Muscle layer of colon (tissue), 2 donors: ENCODE results near the gene ANXA1.

ENCODE experiments used
- H3K27ac ChIP-seq: one replicate; pipeline ENCODE4 v1.7.0; 2013; ENCODE audit warnings: low read depth, mild to moderate bottlenecking, low read length, moderate library complexity
- H3K27me3 ChIP-seq, 2 donors: one replicate each; pipeline ENCODE4 v1.7.0; 2013; ENCODE audit warnings: low read length in 2 of 2, mild to moderate bottlenecking in 2 of 2; ENCODE audit not compliant: insufficient read depth in 2 of 2, control insufficient read depth in 1 of 2
- H3K36me3 ChIP-seq: one replicate; pipeline ENCODE4 v1.7.0; 2013; ENCODE audit warnings: mild to moderate bottlenecking, low read length; ENCODE audit not compliant: insufficient read depth
- H3K4me1 ChIP-seq: one replicate; pipeline ENCODE4 v1.7.0; 2013; ENCODE audit warnings: mild to moderate bottlenecking, low read length; ENCODE audit not compliant: insufficient read depth
- H3K4me3 ChIP-seq, 2 donors: one replicate each; pipeline ENCODE4 v1.7.0; 2013; ENCODE audit warnings: low read length in 2 of 2, low read depth in 1 of 2, mild to moderate bottlenecking in 1 of 2, moderate library complexity in 1 of 2
- H3K9ac ChIP-seq: one replicate; pipeline ENCODE4 v1.7.0; 2013; ENCODE audit warnings: low read length
- H3K9me3 ChIP-seq: one replicate; pipeline ENCODE4 v1.7.0; 2013; ENCODE audit warnings: mild to moderate bottlenecking, low read length
- donor health status: abdominal sarcoma.
- donor health status: Adenocarcinoma of cecum.

ANXA1 gene

DNA sequence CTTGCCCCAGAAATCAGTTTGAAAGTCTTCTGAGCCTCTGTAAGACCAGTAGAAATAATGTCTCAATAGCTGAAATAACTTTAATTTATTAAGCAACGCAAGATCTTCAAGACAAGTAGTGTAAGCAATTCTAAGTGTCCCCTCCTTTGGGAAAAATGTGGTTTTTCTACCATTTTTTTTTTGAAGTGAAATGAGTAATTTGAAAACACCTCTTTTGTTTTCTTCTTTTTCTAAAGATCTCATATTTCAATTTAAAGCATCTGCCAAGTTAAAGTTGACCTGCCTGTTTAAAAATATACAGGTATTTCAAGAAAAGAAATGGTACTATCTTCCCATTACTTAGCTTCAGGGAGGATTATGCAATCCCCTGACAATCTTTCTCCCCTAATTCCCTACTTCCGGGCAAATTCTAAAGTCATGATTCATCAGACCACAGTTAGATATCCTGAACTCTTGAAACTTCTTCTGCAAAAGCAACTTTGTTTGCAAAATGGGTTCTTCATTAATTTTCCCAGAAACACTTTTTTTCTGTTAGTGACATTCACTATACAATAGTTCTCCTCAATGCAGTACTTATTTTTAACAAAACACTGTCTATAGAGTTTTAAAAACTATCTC, 7.8 kb upstream of the ANXA1 start:
- Histone ChIP-seq H3K9me3 (no peaks in the 10 kb centered on the region), H3K9ac (no peak overlapping the region), H3K4me3 (no peak overlapping the region), H3K4me1 (peaks cover 9% of the 10 kb centered on the region), H3K27ac (no peak overlapping the region), H3K27me3 (no peaks in the 10 kb centered on the region), H3K36me3 (no peaks in the 10 kb centered on the region)

DNA sequence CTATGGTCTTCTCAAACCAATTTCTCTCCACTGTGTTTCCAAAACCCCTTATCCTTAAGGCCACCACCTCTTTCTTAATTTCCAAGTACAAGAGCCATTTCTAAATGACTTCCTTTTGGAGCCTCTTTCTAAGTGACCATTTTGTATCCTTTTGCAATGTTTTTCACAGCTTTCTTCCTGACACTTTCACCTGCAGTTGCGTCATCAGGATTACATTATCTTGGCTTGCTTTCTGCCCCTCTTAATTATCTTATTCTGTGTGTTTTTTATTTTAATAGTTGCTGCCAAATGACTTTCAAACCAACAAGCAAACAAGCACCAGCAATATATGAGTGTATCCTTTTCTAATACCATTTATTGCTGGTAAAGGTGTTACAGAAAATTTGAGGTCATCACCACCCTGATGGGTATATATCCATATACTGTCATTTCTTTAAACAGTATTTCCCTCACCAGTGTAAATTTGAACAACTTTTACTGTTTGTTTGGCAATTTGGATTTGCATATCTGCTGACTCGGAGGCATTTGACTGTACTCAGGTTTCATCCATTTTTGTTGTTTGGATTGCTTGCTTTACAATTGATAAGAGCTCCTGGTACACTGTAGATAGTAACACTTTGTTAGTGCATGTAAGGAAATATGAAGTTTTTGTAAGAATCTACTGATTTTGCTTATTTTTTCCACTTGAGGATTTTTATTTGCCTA, 5.4 kb upstream of the ANXA1 start:
- H3K9me3 ChIP-seq, result no peaks in the 10 kb centered on the region
- no peak overlapping the region for H3K27ac ChIP-seq
- no peak overlapping the region for H3K9ac ChIP-seq
- H3K27me3 ChIP-seq, result no peaks in the 10 kb centered on the region
- H3K4me1 ChIP-seq, result peaks cover 19% of the 10 kb centered on the region
- no peak overlapping the region for H3K4me3 ChIP-seq
- H3K36me3 ChIP-seq, result no peaks in the 10 kb centered on the region

DNA sequence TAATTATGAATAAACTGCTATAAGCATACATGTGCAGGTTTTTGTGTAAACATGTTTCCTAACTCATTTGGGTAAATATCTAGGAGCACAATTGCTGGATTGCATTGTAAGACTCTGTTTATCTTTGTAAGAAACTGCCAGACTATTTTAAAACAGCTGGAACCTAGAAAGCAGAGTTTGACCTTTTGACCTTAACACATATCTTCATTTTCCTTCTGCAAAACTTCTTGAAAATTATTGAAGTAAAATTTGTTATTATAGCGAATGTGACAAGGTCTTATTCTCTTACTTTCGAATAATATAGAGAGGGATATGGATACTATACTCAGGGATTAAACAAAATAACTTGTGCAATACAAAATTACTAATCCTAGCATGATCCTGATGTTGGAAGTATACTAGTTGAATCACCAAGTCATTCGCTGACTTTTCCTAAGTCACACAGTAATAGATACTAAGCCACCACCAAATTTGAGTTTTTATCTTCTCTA, 3.2 kb upstream of the ANXA1 start:
- peaks cover 19% of the 10 kb centered on the region for H3K4me1 ChIP-seq
- H3K27me3 ChIP-seq, result no peaks in the 10 kb centered on the region
- H3K27ac ChIP-seq, result peak overlapping the region; percentile 39
- H3K4me3 ChIP-seq, result no peak overlapping the region
- H3K9ac ChIP-seq, result no peak overlapping the region
- H3K9me3 ChIP-seq, result no peaks in the 10 kb centered on the region
- H3K36me3 ChIP-seq, result no peaks in the 10 kb centered on the region

DNA sequence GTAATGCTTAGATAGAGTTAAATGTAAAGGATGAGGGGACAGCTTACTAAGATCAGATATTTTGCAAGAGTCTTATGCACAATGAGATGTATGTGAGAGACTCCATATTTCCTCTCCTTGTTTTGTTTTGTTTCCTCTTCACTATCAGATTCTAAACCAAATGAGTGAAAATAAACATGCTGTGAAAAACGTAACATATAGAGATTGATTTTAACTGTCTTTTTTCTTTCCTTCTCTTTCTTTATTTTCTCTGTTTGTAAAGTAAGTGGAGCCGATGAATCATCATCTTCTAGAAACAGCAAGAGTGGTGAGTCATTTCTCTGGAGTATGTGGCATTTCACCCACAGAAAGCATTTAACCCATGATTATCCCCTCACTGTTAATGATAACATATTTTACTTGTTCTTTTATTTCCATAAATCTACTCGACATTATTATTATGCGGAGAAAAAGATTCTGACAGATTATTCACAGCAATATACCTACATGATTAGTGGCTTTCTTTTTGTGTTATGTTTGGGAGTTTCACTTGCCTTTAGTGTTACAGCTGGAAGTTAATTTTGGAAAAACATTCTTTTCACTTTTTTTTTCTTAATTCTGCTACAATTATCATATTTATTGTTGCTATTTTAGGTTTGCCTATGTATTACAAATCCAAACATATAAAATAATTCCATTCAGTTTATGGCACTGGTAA, 2.1 kb upstream of the ANXA1 start:
- Histone ChIP-seq H3K9me3 (no peaks in the 10 kb centered on the region), H3K27me3 (no peaks in the 10 kb centered on the region), H3K4me1 (peaks cover 22% of the 10 kb centered on the region), H3K36me3 (peaks cover 2% of the 10 kb centered on the region), H3K9ac (no peak overlapping the region), H3K4me3 (no peak overlapping the region), H3K27ac (peak overlapping the region; percentile 39)

DNA sequence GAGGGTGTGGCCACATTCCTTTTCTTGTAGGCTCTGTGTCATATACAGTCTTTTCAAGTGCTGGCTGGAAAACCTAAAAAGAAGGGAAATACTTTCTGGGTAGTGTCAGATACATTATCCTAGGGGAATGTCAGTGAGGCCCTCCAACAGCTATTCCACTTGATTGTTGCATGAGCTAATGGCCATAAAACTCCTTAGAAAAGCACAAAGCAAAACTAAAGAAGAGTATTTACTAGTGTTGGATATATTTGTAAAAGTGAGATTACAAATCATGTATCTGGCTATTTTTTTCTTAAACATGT, 829 bp downstream of the ANXA1 start:
- Histone ChIP-seq H3K9me3 (no peaks in the 10 kb centered on the region), H3K9ac (peak overlapping the region; percentile 68), H3K27me3 (no peaks in the 10 kb centered on the region), H3K27ac (peak overlapping the region; percentile 79), H3K4me3 (peak overlapping the region; percentile 18 to 70), H3K4me1 (peaks cover 39% of the 10 kb centered on the region), H3K36me3 (peaks cover 7% of the 10 kb centered on the region)

DNA sequence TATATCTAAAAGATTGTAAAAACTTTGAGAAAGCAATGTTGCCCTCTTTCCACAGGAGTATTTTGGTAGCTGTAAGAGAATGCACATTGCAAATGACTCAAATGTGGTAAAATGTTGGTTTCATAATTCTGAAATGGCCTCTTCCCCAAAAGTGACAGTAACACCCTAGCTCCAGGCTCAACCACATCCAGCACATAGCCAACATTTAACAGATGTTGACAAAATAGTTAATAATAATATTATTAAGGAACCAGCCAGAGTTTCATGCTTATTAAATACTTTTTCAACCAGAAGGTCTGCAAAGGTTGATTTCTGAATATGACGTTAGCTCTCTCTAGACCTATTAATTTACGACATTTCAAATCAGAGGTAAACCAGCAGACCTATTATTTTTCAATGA, 1.3 kb downstream of the ANXA1 start:
- no peaks in the 10 kb centered on the region for H3K27me3 ChIP-seq
- H3K4me1 ChIP-seq, result peaks cover 42% of the 10 kb centered on the region
- peak overlapping the region; percentile 79 for H3K27ac ChIP-seq
- peaks cover 7% of the 10 kb centered on the region for H3K36me3 ChIP-seq
- H3K9ac ChIP-seq, result peak overlapping the region; percentile 68
- H3K4me3 ChIP-seq, result peak overlapping the region; percentile 18 to 70
- H3K9me3 ChIP-seq, result no peaks in the 10 kb centered on the region

DNA sequence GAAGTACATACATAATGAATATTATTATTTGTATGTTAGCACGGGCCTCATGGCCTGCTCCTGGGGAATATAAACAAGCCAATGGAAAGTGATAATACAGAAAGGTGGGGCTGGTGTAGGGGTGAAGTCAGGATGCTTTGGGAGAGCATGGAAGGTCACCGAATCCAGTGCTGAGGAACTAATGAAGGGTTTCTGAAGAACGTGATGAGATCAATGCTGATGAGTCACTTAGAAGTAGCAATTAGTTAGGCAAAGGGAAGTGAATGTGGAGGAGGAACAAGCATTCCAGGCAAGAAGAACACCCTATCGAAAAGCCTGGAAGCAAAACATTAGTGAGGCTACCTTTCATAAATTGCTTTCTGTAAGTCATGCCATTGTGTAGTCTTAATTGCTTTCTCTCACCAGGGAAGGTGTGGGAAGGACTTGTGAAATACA, 2.1 kb downstream of the ANXA1 start:
- Histone ChIP-seq H3K4me3 (peak overlapping the region in 1 of 2 donors; percentile 70), H3K36me3 (peaks cover 10% of the 10 kb centered on the region), H3K4me1 (peaks cover 34% of the 10 kb centered on the region), H3K9ac (no peak overlapping the region), H3K9me3 (no peaks in the 10 kb centered on the region), H3K27ac (peak overlapping the region; percentile 12), H3K27me3 (no peaks in the 10 kb centered on the region)

DNA sequence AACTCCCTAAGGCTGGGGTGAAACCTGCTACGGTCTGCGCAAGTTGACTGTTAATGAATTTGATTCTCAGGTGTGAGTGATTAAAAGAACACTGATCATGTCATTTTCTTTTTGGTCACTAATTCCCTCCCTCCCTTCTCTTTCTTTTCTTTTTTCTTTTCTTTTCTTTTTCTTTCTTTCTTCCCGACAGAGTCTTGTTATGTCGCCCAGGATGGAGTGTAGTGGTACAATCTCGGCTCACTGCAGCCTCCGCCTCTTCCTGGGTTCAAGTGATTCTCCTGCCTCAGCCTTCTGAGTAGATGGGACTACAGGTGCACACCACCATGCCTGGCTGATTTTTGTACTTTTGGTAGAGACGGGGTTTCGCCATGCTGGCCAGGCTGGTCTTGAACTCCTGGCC, 2.6 kb downstream of the ANXA1 start:
- peak overlapping the region; percentile 12 for H3K27ac ChIP-seq
- peak overlapping the region in 1 of 2 donors; percentile 70 for H3K4me3 ChIP-seq
- H3K9ac ChIP-seq, result no peak overlapping the region

DNA sequence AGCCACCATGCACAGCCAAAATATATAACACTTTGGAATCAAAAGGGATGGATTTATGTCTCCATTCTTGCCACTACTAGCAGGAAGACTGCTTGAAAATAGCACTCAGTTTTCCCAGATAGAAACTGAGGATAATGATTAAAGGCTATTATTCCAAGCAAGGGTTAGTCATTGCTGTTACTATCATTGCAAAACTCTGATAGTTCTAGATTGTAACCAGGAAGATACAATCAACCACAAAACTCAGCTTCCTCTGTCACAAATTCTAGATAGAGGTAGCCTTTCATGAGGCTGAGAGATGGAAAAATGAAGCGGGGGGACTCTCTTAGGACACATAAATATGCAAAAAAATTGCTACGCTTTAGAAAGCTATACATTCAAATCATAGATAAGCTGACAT, 3.1 kb downstream of the ANXA1 start:
- no peak overlapping the region for H3K27ac ChIP-seq
- H3K36me3 ChIP-seq, result peaks cover 18% of the 10 kb centered on the region
- peaks cover 27% of the 10 kb centered on the region for H3K4me1 ChIP-seq
- H3K9ac ChIP-seq, result no peak overlapping the region
- H3K27me3 ChIP-seq, result no peaks in the 10 kb centered on the region
- H3K4me3 ChIP-seq, result peak overlapping the region in 1 of 2 donors; percentile 70
- no peaks in the 10 kb centered on the region for H3K9me3 ChIP-seq

More for the DNA sequence above, 2.6 kb downstream of the ANXA1 start:
- Histone ChIP-seq H3K4me1 (peaks cover 29% of the 10 kb centered on the region), H3K36me3 (peaks cover 15% of the 10 kb centered on the region), H3K9me3 (no peaks in the 10 kb centered on the region), H3K27me3 (no peaks in the 10 kb centered on the region)

DNA sequence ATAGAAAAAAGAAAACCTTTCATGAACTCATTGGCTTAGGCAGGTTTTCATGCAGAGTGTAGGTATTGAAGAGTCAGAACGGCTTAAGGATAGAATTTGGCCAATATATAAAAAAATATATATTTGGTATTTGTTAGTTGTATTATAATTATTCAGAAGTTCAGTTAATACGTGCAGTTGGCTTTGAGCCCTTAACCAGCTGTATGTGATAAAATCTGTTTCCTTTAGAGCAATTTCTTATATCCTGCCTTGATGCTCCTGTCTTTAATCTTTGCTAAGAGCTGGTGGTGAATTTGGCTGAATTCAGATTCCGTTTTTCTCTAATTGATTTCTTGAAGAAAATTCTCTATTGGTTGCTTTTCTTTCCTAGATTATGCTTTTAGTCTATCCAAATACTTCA, 3.7 kb downstream of the ANXA1 start:
- Histone ChIP-seq H3K27ac (no peak overlapping the region), H3K27me3 (no peaks in the 10 kb centered on the region), H3K4me1 (peaks cover 24% of the 10 kb centered on the region), H3K9ac (no peak overlapping the region), H3K9me3 (no peaks in the 10 kb centered on the region), H3K4me3 (no peak overlapping the region), H3K36me3 (peaks cover 24% of the 10 kb centered on the region)

DNA sequence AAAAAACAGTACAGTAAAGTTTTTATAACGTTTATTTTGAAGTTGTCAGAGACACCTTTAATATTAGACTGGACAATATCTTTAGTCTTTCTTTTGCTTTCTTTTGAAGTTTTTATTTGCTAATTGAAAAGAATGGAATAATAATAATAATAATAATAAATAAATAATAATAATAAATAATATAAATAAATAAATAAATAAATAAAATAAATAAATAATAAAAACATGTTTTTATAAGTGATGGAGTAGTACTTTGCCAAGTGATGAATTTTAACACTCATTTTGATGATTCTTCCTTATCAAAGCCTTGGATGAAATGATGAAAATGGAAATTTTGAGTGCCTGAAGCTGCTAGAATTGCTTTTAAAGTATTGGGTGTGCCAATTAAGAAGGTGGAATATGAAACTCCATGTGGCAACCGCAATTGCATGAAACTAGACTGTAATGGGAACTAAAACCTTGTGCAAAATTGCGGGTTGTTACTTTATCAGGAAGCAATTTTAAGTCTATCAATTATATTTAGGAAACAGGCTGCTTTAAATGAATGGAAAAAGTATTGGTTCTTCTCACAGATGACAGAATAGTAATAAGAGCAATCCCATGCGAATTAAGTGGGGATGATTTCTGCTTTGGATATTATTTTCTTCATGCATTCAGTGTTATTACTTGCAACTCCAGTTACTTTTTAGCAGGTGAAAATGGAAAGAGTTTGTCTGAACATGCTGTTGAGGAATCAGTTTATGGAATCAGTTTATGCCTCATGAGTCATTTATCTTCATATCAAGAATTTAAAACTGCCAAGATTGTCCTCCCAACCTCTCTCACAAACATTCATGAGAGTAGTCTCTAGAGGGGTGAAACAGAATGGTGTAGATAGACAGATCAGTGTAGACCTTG, 4.6 kb downstream of the ANXA1 start:
- Histone ChIP-seq H3K27me3 (no peaks in the 10 kb centered on the region), H3K4me3 (peak overlapping the region in 1 of 2 donors; percentile 16), H3K9ac (no peak overlapping the region), H3K36me3 (peaks cover 31% of the 10 kb centered on the region), H3K9me3 (no peaks in the 10 kb centered on the region), H3K27ac (no peak overlapping the region), H3K4me1 (peaks cover 24% of the 10 kb centered on the region)
